Embryonic facial prominence (tissue), 1 donor: Measurements from ENCODE around the gene MAGEB18.

ENCODE experiments used
- DNase-seq: peaks from one replicate; pipeline ENCODE4 v3.0.0-alpha.2; 2016; ENCODE audit errors: extremely low spot score

MAGEB18 gene

GRCh38 chrX:26138274-26138673 lies at the start of gene MAGEB18:
Gene MAGEB18 (plus strand): TSS chrX:26138343. CDS start chrX:26138986, 643 bp downstream.
- no peak for DNase-seq

DNA sequence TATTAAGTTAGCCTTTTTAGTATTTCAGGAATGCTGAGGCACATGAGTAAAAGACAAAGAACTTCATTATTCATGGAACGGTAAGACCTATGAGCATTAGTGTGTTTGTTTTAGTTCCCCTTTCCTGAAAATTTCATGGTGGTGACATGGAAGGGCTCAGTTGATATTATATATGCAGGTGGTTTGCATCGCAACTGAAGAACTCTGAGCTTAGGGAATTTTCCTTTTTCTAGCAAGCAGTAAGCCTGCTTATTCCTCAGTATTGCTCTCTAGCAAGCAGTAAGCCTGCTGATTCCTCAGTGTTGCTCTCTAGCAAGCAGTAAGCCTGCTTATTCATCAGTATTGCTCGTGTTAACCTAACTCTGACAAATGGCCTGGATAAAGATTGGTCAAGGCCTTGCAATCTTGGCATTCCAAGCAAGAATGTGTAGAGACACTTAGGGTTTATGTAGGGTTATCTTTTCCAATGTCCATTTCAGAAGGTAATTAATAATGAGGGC lies 37.7 kb upstream of the MAGEB18 start:
- no peak for DNase-seq

GRCh38 chrX:26109142-26109541 lies 29.0 kb upstream of the MAGEB18 start:
- DNase-seq, result no peak

- no peak for DNase-seq
Observed at GRCh38 chrX:26146024-26146423, 7.9 kb downstream of the MAGEB18 start.

- no peak for DNase-seq
Observed at GRCh38 chrX:26160301-26160700, 22.2 kb downstream of the MAGEB18 start, which contains the start of gene MAGEB6B. Gene MAGEB6B (plus strand): TSS chrX:26160601. CDS start chrX:26160601, 0 bp downstream.
